Stomach (tissue), 9 donors: ENCODE results near the gene TMTC1. TPM values are rescaled to one million over a fixed set of nuclear protein-coding genes. Genes with fewer than 3 reads are reported as not detected.

ENCODE experiments used
- DNase-seq, 2 donors: peaks; one replicate each; pipeline versions ENCODE4 v3.0.0 to v3.0.0-alpha.2; 2013 to 2019
- H3K27ac ChIP-seq, 5 donors: fragments of 200-600 bp in 4 of 5; sonication (generic) in 4 of 5; one replicate each; pipeline ENCODE4 v1.5.1; 2013 to 2019; ENCODE audit warnings: mild to moderate bottlenecking in 1 of 5, moderate library complexity in 1 of 5
- H3K27me3 ChIP-seq, 3 donors: fragments of 200-600 bp; sonication (generic); one replicate each; pipeline ENCODE4 v1.5.1; 2017 to 2019; ENCODE audit warnings: mixed run types in 1 of 3
- H3K36me3 ChIP-seq, 4 donors: fragments of 200-600 bp; sonication (generic); 1 replicate in 3 of 4; 2 replicates in 1 of 4; pipeline ENCODE4 v1.5.1; 2016 to 2019
- H3K4me1 ChIP-seq, 4 donors: fragments of 200-600 bp; sonication (generic); one replicate each; pipeline ENCODE4 v1.5.1; 2016 to 2019
- H3K4me3 ChIP-seq, 4 donors: fragments of 200-600 bp; sonication (generic) in 3 of 4; one replicate each; pipeline ENCODE4 v1.5.1; 2016 to 2019; ENCODE audit warnings: mild to moderate bottlenecking in 1 of 4
- H3K9me3 ChIP-seq, 4 donors: fragments of 200-600 bp; sonication (generic); one replicate each; pipeline ENCODE4 v1.5.1; 2016 to 2019
- CTCF ChIP-seq, 7 experiments: fragments of 450-650 bp in 4 of 7; fragments of 200-600 bp in 3 of 7; sonication (generic) in 3 of 7; IDR thresholded peaks; one replicate each; pipeline ENCODE4 v1.5.1; 2016 to 2019; ENCODE audit warnings: antibody characterized with exemption in 7 of 7, control low read depth in 2 of 7, mild to moderate bottlenecking in 1 of 7
- EP300 ChIP-seq: sonication (generic); formaldehyde crosslinking; IDR thresholded peaks from one replicate; pipeline ENCODE4 v1.6.1; 2017; ENCODE audit warnings: antibody characterized with exemption
- POLR2A ChIP-seq, 4 donors: fragments of 450-650 bp; IDR thresholded peaks; one replicate each; pipeline ENCODE4 v1.6.1; 2016; ENCODE audit warnings: antibody characterized with exemption in 4 of 4, control low read depth in 2 of 4, mild to moderate bottlenecking in 1 of 4, moderate library complexity in 1 of 4
- POLR2AphosphoS5 ChIP-seq, 3 donors: sonication (generic); formaldehyde crosslinking; IDR thresholded peaks; one replicate each; pipeline ENCODE4 v1.6.1; 2016; ENCODE audit warnings: antibody characterized with exemption in 3 of 3
- WGBS, 5 donors: extraction: QIAGEN DNeasy Blood & Tissue Kit in 3 of 5; methylation state at CpG; one replicate each; pipeline versions ENCODE4 v1.1.5 to v1.1.7; 2013 to 2018; 5-methylcytosine and 5-hydroxymethylcytosine counted together
- intact Hi-C: fragments of 100-400 bp; cut with DNase I; formaldehyde crosslinking; loops from one replicate; pipeline ENCODE4 v1.15.1; 2023; ENCODE audit warnings: low total_unique reads
- polyA plus RNA-seq, 3 donors: library from polyadenylated mRNA; stranded (reverse); fragments of 200-250 nt; gene quantifications; one replicate each; pipeline ENCODE4 v1.2.3, GENCODE V29; 2013
- total RNA-seq, 5 donors: library from RNA; depleted of rRNA; stranded (reverse); fragments of >200 nt; gene quantifications; one replicate each; pipeline versions ENCODE4 v1.1.0 to v1.2.3, GENCODE V29; 2014 to 2016
- donor health status: healthy with polysubstance abuse.
- donor health status: Bipolar disorder and iron deficiency.
- donor health status: healthy.

Gene TMTC1
- total and polyA plus RNA-seq, 8 donors, result 1.5 to 76.8 (median 19.1) TPM

- TF ChIP-seq POLR2AphosphoS5 (IDR thresholded peaks at IDR 0.05), result no peak
- TF ChIP-seq CTCF (IDR thresholded peaks at IDR 0.05), result no peak
- no peak for TF ChIP-seq EP300
- no peak for TF ChIP-seq POLR2A (IDR thresholded peaks at IDR 0.05)
- no peak overlapping the region for H3K27ac ChIP-seq
- H3K4me3 ChIP-seq, result no peak overlapping the region
- H3K36me3 ChIP-seq, result peaks cover 0 to 12% (median 3%) of the 10 kb centered on the region in 4 donors
- H3K4me1 ChIP-seq, result no peaks in the 10 kb centered on the region
- 28 to 57% (median 41%) methylated on average over 2 of the region's 2 CpGs for WGBS, 5 donors
- intact Hi-C loops, result loop anchor here (10.0 kb wide), 1 partner anchor 1283 kb away; no protein-coding TSS in a partner anchor
- no peak for DNase-seq
- no peaks in the 10 kb centered on the region for H3K27me3 ChIP-seq
- H3K9me3 ChIP-seq, result no peaks in the 10 kb centered on the region
Measured at GRCh38 chr12:29521951-29522350, 261.8 kb downstream of the TMTC1 start.

GRCh38 chr12:29519585-29520182, 264.1 kb downstream of the TMTC1 start:
- Histone ChIP-seq H3K4me1 (no peaks in the 10 kb centered on the region), H3K27me3 (no peaks in the 10 kb centered on the region), H3K27ac (no peak overlapping the region), H3K4me3 (no peak overlapping the region), H3K36me3 (peaks cover 0 to 30% (median 7%) of the 10 kb centered on the region in 4 donors), H3K9me3 (no peaks in the 10 kb centered on the region)
- DNase-seq, result peak in 1 of 2 donors; percentile 75
- intact Hi-C loops, result loop anchor here (10.0 kb wide), 1 partner anchor 1285 kb away; no protein-coding TSS in a partner anchor
- peak in 4 of 7 experiments; percentile 18 to 64 (median 52) for TF ChIP-seq CTCF (IDR thresholded peaks at IDR 0.05)
- TF ChIP-seq POLR2AphosphoS5 (IDR thresholded peaks at IDR 0.05), result no peak
- no peak for TF ChIP-seq EP300

- Histone ChIP-seq H3K4me3 (no peak overlapping the region), H3K9me3 (no peaks in the 10 kb centered on the region), H3K4me1 (no peaks in the 10 kb centered on the region), H3K27ac (no peak overlapping the region), H3K36me3 (peaks cover 0 to 36% (median 13%) of the 10 kb centered on the region in 4 donors), H3K27me3 (no peaks in the 10 kb centered on the region)
- DNase-seq, result no peak
- TF ChIP-seq POLR2AphosphoS5 (IDR thresholded peaks at IDR 0.05) (no peak), POLR2A (IDR thresholded peaks at IDR 0.05) (no peak), CTCF (IDR thresholded peaks at IDR 0.05) (no peak), EP300 (no peak)
- WGBS, 5 donors, result 66 to 84% (median 81%) methylated on average over 2 of the region's 2 CpGs
- intact Hi-C loops, result no loop called here
Measured at GRCh38 chr12:29518407-29518806, 265.3 kb downstream of the TMTC1 start.

- Histone ChIP-seq H3K9me3 (no peaks in the 10 kb centered on the region), H3K27me3 (no peaks in the 10 kb centered on the region), H3K27ac (no peak overlapping the region), H3K36me3 (peaks cover 0 to 36% (median 15%) of the 10 kb centered on the region in 4 donors), H3K4me3 (no peak overlapping the region), H3K4me1 (no peaks in the 10 kb centered on the region)
- intact Hi-C loops, result no loop called here
- TF ChIP-seq CTCF (IDR thresholded peaks at IDR 0.05) (peak in 1 of 7 experiments; percentile 15), EP300 (no peak)
- 45 to 66% (median 63%) methylated on average over 7 of the region's 7 CpGs for WGBS, 5 donors
- peak in 1 of 2 donors; percentile 42 for DNase-seq
Measured at GRCh38 chr12:29517264-29517663, 266.5 kb downstream of the TMTC1 start.
